ENCODE data around the gene PLOD3. TPM values are rescaled to one million over a fixed set of nuclear protein-coding genes. Genes with fewer than 3 reads are reported as not detected.

Gene PLOD3
- total RNA-seq, 1 experiment from 2014 or later, result 112 TPM

DNA sequence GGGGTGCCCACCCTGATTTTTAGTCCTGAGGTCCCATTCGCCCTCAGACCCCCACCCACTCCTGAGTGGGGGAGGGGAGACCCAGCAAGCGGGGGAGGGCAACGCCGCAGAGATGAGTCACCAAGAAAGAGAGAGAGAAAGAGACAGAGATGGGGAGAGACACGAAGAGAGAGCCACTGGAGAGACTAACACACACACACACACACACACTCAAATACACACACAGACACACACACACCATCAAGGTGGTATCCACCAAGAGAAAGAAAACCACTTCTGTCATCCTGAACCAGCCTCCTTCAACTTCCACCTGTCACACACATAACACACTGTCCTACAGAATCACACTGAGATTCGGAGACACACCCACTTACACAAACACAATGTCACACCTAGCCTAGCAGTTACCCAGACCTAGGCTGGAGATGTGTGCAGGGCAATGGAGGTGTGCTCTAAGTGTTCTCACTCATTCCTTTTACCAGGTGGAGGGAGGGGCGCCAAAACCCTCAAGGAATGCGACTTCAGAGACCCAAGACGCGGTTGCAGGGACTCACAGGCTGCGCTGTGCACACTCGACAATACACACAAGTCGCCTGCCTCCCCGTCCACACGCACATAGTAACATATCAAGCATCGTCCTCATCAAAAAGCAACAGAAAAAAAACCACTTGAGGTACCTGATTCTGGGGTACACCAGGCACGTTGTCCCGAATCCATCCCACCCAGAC, 48.1 kb downstream of the PLOD3 start:
- BruUV-seq (replicated peaks), result no TSS peak
- H3K4me1 Mint-ChIP-seq (ENCODE audit: low read depth, unreplicated experiment), result peaks cover 45% of the 10 kb centered on the region
- Histone ChIP-seq H3K27me3 (replicated peaks; ENCODE audit: control insufficient read depth, insufficient read depth, low read length) (peaks cover 10% of the 10 kb centered on the region), H3K4me1 (peaks cover 36% of the 10 kb centered on the region), H3K4me3 (ENCODE audit: low read depth, low read length) (no peak overlapping the region), H3K9me3 (no peaks in the 10 kb centered on the region), H3K36me3 (ENCODE audit: control insufficient read depth, insufficient read depth, low read length) (no peaks in the 10 kb centered on the region)
- ChIA-PET CTCF (interaction anchor here (2.0 kb wide), 1 partner anchor 25 kb away, joined by 8 read pairs; no protein-coding TSS in a partner anchor), POLR2A (no interaction called here)
- intact Hi-C loops (cut with micrococcal nuclease; ENCODE audit: unreplicated experiment), result loop anchor here (1.0 kb wide), 1 partner anchor 23 kb away; no protein-coding TSS in a partner anchor
- H3K36me3 Mint-ChIP-seq (ENCODE audit: insufficient read depth, unreplicated experiment), result peaks cover 12% of the 10 kb centered on the region
- H3K27me3 Mint-ChIP-seq (ENCODE audit: insufficient read depth, unreplicated experiment), result peaks cover 56% of the 10 kb centered on the region
- TF ChIP-seq CTCF (IDR thresholded peaks at IDR 0.05; ENCODE audit: insufficient read depth in 1 of 2, low read depth in 1 of 2, low read length in 1 of 2, severe bottlenecking in 1 of 2, unreplicated experiment in 1 of 2), result no peak
- H3K4me3 Mint-ChIP-seq (ENCODE audit: unreplicated experiment), result no peak overlapping the region
- H3K27ac Mint-ChIP-seq (ENCODE audit: unreplicated experiment), result no peak overlapping the region
- no peak for DNase-seq
- H3K9me3 Mint-ChIP-seq (ENCODE audit: unreplicated experiment), result no peaks in the 10 kb centered on the region

DNA sequence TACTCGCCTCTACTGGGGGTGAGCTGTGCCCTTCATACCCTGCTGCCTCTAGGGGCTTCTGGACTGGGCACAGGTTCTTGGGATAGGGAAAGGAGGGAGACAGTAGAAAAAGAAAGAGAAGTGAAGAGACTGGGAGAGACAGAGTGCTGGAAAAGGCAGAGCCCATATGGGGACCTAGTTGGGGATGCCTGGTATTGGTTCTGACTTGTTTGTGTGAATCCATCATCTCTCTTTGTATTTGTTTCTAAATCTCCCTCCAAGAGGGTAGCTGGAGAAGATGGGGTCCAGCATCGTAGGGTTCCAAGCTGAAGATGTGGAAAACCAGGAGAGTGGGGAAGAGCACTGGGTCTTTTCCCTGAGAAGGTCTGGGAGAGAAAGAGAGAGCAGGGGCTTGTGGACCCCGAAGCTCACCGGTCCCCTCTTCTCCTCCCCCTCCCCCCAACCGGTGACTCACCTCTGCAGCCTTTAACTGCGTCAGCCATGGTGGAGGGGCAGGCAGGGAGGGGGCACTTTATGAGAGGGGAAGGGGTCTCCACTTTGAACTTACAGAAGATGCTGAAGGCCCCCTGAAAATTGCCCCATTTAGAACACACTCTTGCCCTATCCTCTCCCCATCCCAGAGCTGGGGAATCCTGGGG, 48.9 kb downstream of the PLOD3 start:
- H3K4me3 ChIP-seq (ENCODE audit: low read depth, low read length), result no peak overlapping the region
- H3K27ac Mint-ChIP-seq (ENCODE audit: unreplicated experiment), result no peak overlapping the region

More for the DNA sequence above, 48.9 kb downstream of the PLOD3 start:
- intact Hi-C loops (cut with micrococcal nuclease; ENCODE audit: unreplicated experiment), result loop anchor here (1.0 kb wide), 1 partner anchor 24 kb away; no protein-coding TSS in a partner anchor
- no peaks in the 10 kb centered on the region for H3K36me3 ChIP-seq (ENCODE audit: control insufficient read depth, insufficient read depth, low read length)
- DNase-seq, result no peak
- Mint-ChIP-seq H3K27me3 (ENCODE audit: insufficient read depth, unreplicated experiment) (peaks cover 52% of the 10 kb centered on the region), H3K4me3 (ENCODE audit: unreplicated experiment) (no peak overlapping the region), H3K4me1 (ENCODE audit: low read depth, unreplicated experiment) (peaks cover 45% of the 10 kb centered on the region), H3K36me3 (ENCODE audit: insufficient read depth, unreplicated experiment) (peaks cover 14% of the 10 kb centered on the region), H3K9me3 (ENCODE audit: unreplicated experiment) (no peaks in the 10 kb centered on the region)
- no peaks in the 10 kb centered on the region for H3K9me3 ChIP-seq
- TF ChIP-seq CTCF (IDR thresholded peaks at IDR 0.05; ENCODE audit: insufficient read depth in 1 of 2, low read depth in 1 of 2, low read length in 1 of 2, severe bottlenecking in 1 of 2, unreplicated experiment in 1 of 2), result no peak
- POLR2A ChIA-PET, result no interaction called here
- H3K4me1 ChIP-seq, result peaks cover 39% of the 10 kb centered on the region
- BruUV-seq (replicated peaks), result no TSS peak
- CTCF ChIA-PET, result interaction anchor here (0.7 to 2.0 kb wide), 3 partner anchors 24 to 83 kb away, joined by 3 to 8 read pairs (median 3); no protein-coding TSS in a partner anchor
- peaks cover 10% of the 10 kb centered on the region for H3K27me3 ChIP-seq (replicated peaks; ENCODE audit: control insufficient read depth, insufficient read depth, low read length)

All from Caco-2 (cell line).